SU-DHL-6 (cell line): Measurements from ENCODE around the gene ALKBH7.
"Not testable (repeated sequence)": the region's sequence is repeated elsewhere in the genome, so short reads cannot be mapped to it uniquely, and the experiment has no call there.

Experiments
- EZH2phosphoT487 ChIP-seq: fragments of 200-600 bp; sonication (generic), shearing (Covaris generic); conservative IDR thresholded peaks from 2 replicates; pipeline ENCODE4 v1.6.1; 2018; ENCODE audit warnings: mild to moderate bottlenecking, antibody characterized with exemption, low read length, moderate library complexity, mixed read lengths
- TF ChIP-seq, protein P1 (sequence below): fragments of 200-600 bp; sonication (generic); IDR thresholded peaks from one replicate; pipeline ENCODE4 v1.5.1; 2017; ENCODE audit warnings: antibody characterized with exemption, mild to moderate bottlenecking, low read length, moderate library complexity; ENCODE audit not compliant: insufficient read depth, poor library complexity, severe bottlenecking

DNA sequence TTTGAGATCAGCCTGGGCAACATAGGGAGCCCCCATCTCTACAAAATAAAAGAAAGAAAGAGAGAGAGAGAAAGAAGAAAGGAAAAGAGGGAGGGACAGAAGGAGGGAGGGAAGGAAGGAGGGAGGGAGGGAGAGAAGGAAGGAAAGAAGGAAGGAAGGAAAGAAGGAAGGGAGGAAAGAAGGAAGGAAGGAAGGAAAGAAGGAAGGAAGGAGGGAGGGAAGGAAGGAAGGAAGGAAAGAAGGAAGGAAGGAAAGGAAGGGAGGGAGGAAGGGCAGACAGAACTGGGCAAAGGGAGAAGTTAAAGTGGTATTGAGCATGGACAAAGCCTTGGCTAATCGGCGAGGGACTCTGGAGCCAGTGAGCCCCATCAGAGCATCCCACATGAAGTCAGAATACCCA lies 23.3 kb upstream of the ALKBH7 start:
- TF ChIP-seq, protein P1, sequence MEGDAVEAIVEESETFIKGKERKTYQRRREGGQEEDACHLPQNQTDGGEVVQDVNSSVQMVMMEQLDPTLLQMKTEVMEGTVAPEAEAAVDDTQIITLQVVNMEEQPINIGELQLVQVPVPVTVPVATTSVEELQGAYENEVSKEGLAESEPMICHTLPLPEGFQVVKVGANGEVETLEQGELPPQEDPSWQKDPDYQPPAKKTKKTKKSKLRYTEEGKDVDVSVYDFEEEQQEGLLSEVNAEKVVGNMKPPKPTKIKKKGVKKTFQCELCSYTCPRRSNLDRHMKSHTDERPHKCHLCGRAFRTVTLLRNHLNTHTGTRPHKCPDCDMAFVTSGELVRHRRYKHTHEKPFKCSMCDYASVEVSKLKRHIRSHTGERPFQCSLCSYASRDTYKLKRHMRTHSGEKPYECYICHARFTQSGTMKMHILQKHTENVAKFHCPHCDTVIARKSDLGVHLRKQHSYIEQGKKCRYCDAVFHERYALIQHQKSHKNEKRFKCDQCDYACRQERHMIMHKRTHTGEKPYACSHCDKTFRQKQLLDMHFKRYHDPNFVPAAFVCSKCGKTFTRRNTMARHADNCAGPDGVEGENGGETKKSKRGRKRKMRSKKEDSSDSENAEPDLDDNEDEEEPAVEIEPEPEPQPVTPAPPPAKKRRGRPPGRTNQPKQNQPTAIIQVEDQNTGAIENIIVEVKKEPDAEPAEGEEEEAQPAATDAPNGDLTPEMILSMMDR = not testable (repeated sequence)
- not testable (repeated sequence) for TF ChIP-seq EZH2phosphoT487
